SK-N-SH treated with all-trans-retinoic acid at 6 μM for 48 hours (cell line): ENCODE results near the gene IZUMO3.

Experiments
- CREB5 ChIP-seq: fragments of 250-450 bp; sonication (Bioruptor Pico); IDR thresholded peaks from 2 replicates; pipeline ENCODE4 v1.5.1; 2020; ENCODE audit warnings: low read depth, mild to moderate bottlenecking, moderate library complexity
- ESRRG ChIP-seq: fragments of 250-450 bp; sonication (Bioruptor Pico); IDR thresholded peaks from 2 replicates; pipeline ENCODE4 v1.6.1; 2021; ENCODE audit warnings: mild to moderate bottlenecking
- PATZ1 ChIP-seq: fragments of 250-450 bp; sonication (Bioruptor Pico); IDR thresholded peaks from 2 replicates; pipeline ENCODE4 v1.8.0; 2020; ENCODE audit warnings: mild to moderate bottlenecking, moderate library complexity, borderline replicate concordance
- POU6F1 ChIP-seq: fragments of 250-450 bp; sonication (Bioruptor Pico); IDR thresholded peaks from 2 replicates; pipeline ENCODE4 v1.8.0; 2021; ENCODE audit warnings: low read depth, mild to moderate bottlenecking, moderate library complexity, borderline replicate concordance
- RARB ChIP-seq: fragments of 250-450 bp; sonication (Bioruptor Pico); IDR thresholded peaks from 2 replicates; pipeline ENCODE4 v1.8.0; 2021; ENCODE audit warnings: mild to moderate bottlenecking, moderate library complexity
- ZFP30 ChIP-seq: fragments of 450-650 bp; formaldehyde crosslinking; IDR thresholded peaks from 2 replicates; pipeline ENCODE4 v1.5.0; 2022; ENCODE audit warnings: mild to moderate bottlenecking, moderate library complexity
- ZNF70 ChIP-seq: fragments of 450-650 bp; formaldehyde crosslinking; IDR thresholded peaks from 2 replicates; pipeline ENCODE4 v1.5.0; 2020; ENCODE audit warnings: mild to moderate bottlenecking, moderate library complexity

GRCh38 chr9:24545285-24545684 is 412 bp downstream of the IZUMO3 start:
- no peak for TF ChIP-seq ZNF70 (CRISPR knock-in tag)
- TF ChIP-seq RARB (CRISPR knock-in tag) = no peak
- no peak for TF ChIP-seq ESRRG (CRISPR knock-in tag)
- no peak for TF ChIP-seq ZFP30 (CRISPR knock-in tag)
- no peak for TF ChIP-seq PATZ1 (CRISPR knock-in tag)
- TF ChIP-seq CREB5 (CRISPR knock-in tag) = no peak
- no peak for TF ChIP-seq POU6F1 (CRISPR knock-in tag)
